PC-9 (cell line): ENCODE results near the gene C2orf68. TPM values are rescaled to one million over a fixed set of nuclear protein-coding genes. Genes with fewer than 3 reads are reported as not detected.

Source experiments
- BruUV-seq: library from RNA; stranded (reverse); fragments of 400-500 nt; replicated peaks from 2 replicates; lab custom pipeline; 2021; lab: Mats Ljungman, UMichigan
- CTCF ChIA-PET: fragments of 300-600 bp; sonication (Branson Sonifier 250); formaldehyde crosslinking; loops from one replicate; lab custom pipeline; 2022; ENCODE audit warnings: antibody characterized with exemption; lab: Charles Lee
- POLR2A ChIA-PET: fragments of 300-600 bp; sonication (Branson Sonifier 250); formaldehyde crosslinking; loops from one replicate; lab custom pipeline; 2022; ENCODE audit warnings: antibody characterized with exemption; ENCODE audit not compliant: unreplicated experiment; lab: Charles Lee
- DNase-seq, 2 experiments: peaks; one replicate each; pipeline versions ENCODE4 v3.0.0 to v3.0.0-alpha.2; 2015 to 2022; ENCODE audit warnings: mixed read lengths in 1 of 2
- H2AFZ ChIP-seq: fragments of 200-600 bp; sonication (generic); 2 replicates; pipeline ENCODE4 v1.8.1; 2017; ENCODE audit warnings: antibody characterized with exemption
- H3F3A ChIP-seq: fragments of 200-600 bp; sonication (generic); 2 replicates; pipeline ENCODE4 v1.8.1; 2017; ENCODE audit warnings: antibody characterized with exemption, mild to moderate bottlenecking, low read depth; ENCODE audit not compliant: insufficient read depth
- H3K27ac ChIP-seq: fragments of 200-600 bp; sonication (generic); 2 replicates; pipeline ENCODE4 v1.6.1; 2016; ENCODE audit warnings: mixed run types
- H3K27me3 ChIP-seq: fragments of 200-600 bp; sonication (generic); 2 replicates; pipeline ENCODE4 v1.6.1; 2016; ENCODE audit warnings: low read depth, mixed run types; ENCODE audit not compliant: insufficient read depth
- H3K36me3 ChIP-seq: fragments of 200-600 bp; sonication (generic); 2 replicates; pipeline ENCODE4 v1.6.1; 2016; ENCODE audit warnings: low read depth, mixed run types
- H3K4me1 ChIP-seq: fragments of 200-600 bp; sonication (generic); replicated peaks from 2 replicates; pipeline ENCODE4 v1.6.1; 2016; ENCODE audit warnings: mixed run types; ENCODE audit not compliant: insufficient read depth
- H3K4me2 ChIP-seq: fragments of 200-600 bp; sonication (generic); 2 replicates; pipeline ENCODE4 v1.6.1; 2017; ENCODE audit warnings: mixed run types
- H3K4me3 ChIP-seq: fragments of 200-600 bp; sonication (generic); 2 replicates; pipeline ENCODE4 v1.6.1; 2016; ENCODE audit warnings: mixed run types
- H3K79me2 ChIP-seq: fragments of 200-600 bp; sonication (generic); 2 replicates; pipeline ENCODE4 v1.6.1; 2017; ENCODE audit warnings: low read depth, mixed run types
- H3K9me2 ChIP-seq: fragments of 200-600 bp; sonication (generic); 2 replicates; pipeline ENCODE4 v1.8.1; 2017; ENCODE audit warnings: mild to moderate bottlenecking; ENCODE audit not compliant: insufficient read depth
- H3K9me3 ChIP-seq: fragments of 200-600 bp; sonication (generic); 2 replicates; pipeline ENCODE4 v1.8.1; 2016; ENCODE audit warnings: low read depth; ENCODE audit not compliant: insufficient read depth
- H4K20me1 ChIP-seq: fragments of 200-600 bp; sonication (generic); 2 replicates; pipeline ENCODE4 v1.8.1; 2017; ENCODE audit not compliant: insufficient read depth
- EZH2 ChIP-seq: fragments of 200-600 bp; sonication (generic); IDR thresholded peaks from 2 replicates; pipeline ENCODE4 v1.8.0; 2017; ENCODE audit warnings: antibody characterized with exemption, low read depth
- intact Hi-C: fragments of 100-400 bp; cut with micrococcal nuclease; formaldehyde crosslinking; loops from one replicate; pipeline ENCODE4 v1.10.0; 2022; ENCODE audit not compliant: unreplicated experiment
- total RNA-seq: library from RNA; stranded (reverse); gene quantifications from 2 replicates; pipeline ENCODE4 v1.2.3, GENCODE V29; 2021
- TF ChIP-seq, protein P1 (sequence below): fragments of 200-600 bp; sonication (generic); conservative IDR thresholded peaks from 2 replicates; pipeline ENCODE4 v1.6.1; 2017; ENCODE audit warnings: mixed run types, antibody characterized with exemption, mild to moderate bottlenecking, moderate library complexity

C2orf68 gene
- total RNA-seq, 1 experiment from 2014 or later: 48.6 TPM

GRCh38 chr2:85598594-85599340 is 13.1 kb downstream of the C2orf68 start:
- Histone ChIP-seq H3K4me1 (peaks cover 22% of the 10 kb centered on the region), H3K9me3 (no peaks in the 10 kb centered on the region), H3K4me2 (no peak overlapping the region), H4K20me1 (no peaks in the 10 kb centered on the region), H3F3A (peaks cover 25% of the 10 kb centered on the region), H2AFZ (no peak overlapping the region), H3K79me2 (peaks cover 43% of the 10 kb centered on the region), H3K4me3 (no peak overlapping the region), H3K36me3 (peaks cover 8% of the 10 kb centered on the region; the same call in 1 of the 2 replicates), H3K9me2 (no peaks in the 10 kb centered on the region), H3K27me3 (no peaks in the 10 kb centered on the region), H3K27ac (no peak overlapping the region)
- BruUV-seq: no TSS peak
- ChIA-PET POLR2A (no interaction called here), CTCF (no interaction called here)
- TF ChIP-seq, protein P1, sequence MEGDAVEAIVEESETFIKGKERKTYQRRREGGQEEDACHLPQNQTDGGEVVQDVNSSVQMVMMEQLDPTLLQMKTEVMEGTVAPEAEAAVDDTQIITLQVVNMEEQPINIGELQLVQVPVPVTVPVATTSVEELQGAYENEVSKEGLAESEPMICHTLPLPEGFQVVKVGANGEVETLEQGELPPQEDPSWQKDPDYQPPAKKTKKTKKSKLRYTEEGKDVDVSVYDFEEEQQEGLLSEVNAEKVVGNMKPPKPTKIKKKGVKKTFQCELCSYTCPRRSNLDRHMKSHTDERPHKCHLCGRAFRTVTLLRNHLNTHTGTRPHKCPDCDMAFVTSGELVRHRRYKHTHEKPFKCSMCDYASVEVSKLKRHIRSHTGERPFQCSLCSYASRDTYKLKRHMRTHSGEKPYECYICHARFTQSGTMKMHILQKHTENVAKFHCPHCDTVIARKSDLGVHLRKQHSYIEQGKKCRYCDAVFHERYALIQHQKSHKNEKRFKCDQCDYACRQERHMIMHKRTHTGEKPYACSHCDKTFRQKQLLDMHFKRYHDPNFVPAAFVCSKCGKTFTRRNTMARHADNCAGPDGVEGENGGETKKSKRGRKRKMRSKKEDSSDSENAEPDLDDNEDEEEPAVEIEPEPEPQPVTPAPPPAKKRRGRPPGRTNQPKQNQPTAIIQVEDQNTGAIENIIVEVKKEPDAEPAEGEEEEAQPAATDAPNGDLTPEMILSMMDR: no peak
- no peak for TF ChIP-seq EZH2
- DNase-seq: no peak
- intact Hi-C loops: no loop called here

GRCh38 chr2:85597241-85597640 is 14.6 kb downstream of the C2orf68 start:
- Histone ChIP-seq H3K27me3 (no peaks in the 10 kb centered on the region), H4K20me1 (no peaks in the 10 kb centered on the region), H2AFZ (no peak overlapping the region), H3K9me3 (no peaks in the 10 kb centered on the region), H3F3A (peaks cover 19% of the 10 kb centered on the region), H3K4me1 (peaks cover 20% of the 10 kb centered on the region), H3K79me2 (peaks cover 34% of the 10 kb centered on the region), H3K4me3 (no peak overlapping the region; the same call in 1 of the 2 replicates), H3K4me2 (0 out of 2 replicates have a peak overlapping the region, but pooled peaks have one; percentile 80), H3K36me3 (peaks cover 8% of the 10 kb centered on the region; the same call in 1 of the 2 replicates), H3K27ac (no peak overlapping the region), H3K9me2 (no peaks in the 10 kb centered on the region)
- no peak for DNase-seq
- no TSS peak for BruUV-seq
- intact Hi-C loops: no loop called here
- TF ChIP-seq, protein P1: no peak
- no peak for TF ChIP-seq EZH2
- CTCF ChIA-PET: no interaction called here
- POLR2A ChIA-PET: no interaction called here

GRCh38 chr2:85596486-85597143 is 15.3 kb downstream of the C2orf68 start:
- ChIA-PET POLR2A (no interaction called here), CTCF (interaction anchor here (0.5 to 0.6 kb wide), 2 partner anchors 37 to 232 kb away, joined by 3 to 6 read pairs; no protein-coding TSS in a partner anchor)
- TF ChIP-seq EZH2: no peak
- TF ChIP-seq, protein P1: no peak
- BruUV-seq: TSS peak; percentile 33
- no peaks in the 10 kb centered on the region for H3K9me3 ChIP-seq
- H3K27ac ChIP-seq: no peak overlapping the region
- peak overlapping the region; percentile 80 for H3K4me2 ChIP-seq
- H3K36me3 ChIP-seq: peaks cover 8% of the 10 kb centered on the region; the same call in 1 of the 2 replicates
- peaks cover 19% of the 10 kb centered on the region for H3F3A ChIP-seq
- DNase-seq: no peak
- peak overlapping the region; percentile 86 for H3K4me3 ChIP-seq
- H3K9me2 ChIP-seq: no peaks in the 10 kb centered on the region
- peaks cover 18% of the 10 kb centered on the region for H3K4me1 ChIP-seq
- intact Hi-C loops: no loop called here
- H2AFZ ChIP-seq: no peak overlapping the region
- H4K20me1 ChIP-seq: no peaks in the 10 kb centered on the region
- peaks cover 32% of the 10 kb centered on the region for H3K79me2 ChIP-seq
- H3K27me3 ChIP-seq: no peaks in the 10 kb centered on the region
